Glutamatergic neuron (in vitro differentiated cells): ENCODE measurements around the gene DLST. TPM values are rescaled to one million over a fixed set of nuclear protein-coding genes. Genes with fewer than 3 reads are reported as not detected.

Experiments
- DNase-seq: peaks from one replicate; pipeline ENCODE4 v3.0.0; 2022
- H3K27ac Mint-ChIP-seq: one replicate; pipeline ENCODE4 v1.8.0; 2020; ENCODE audit warnings: mild to moderate bottlenecking, mixed read lengths, inconsistent platforms; ENCODE audit not compliant: unreplicated experiment
- H3K27me3 Mint-ChIP-seq: one replicate; pipeline ENCODE4 v1.8.0; 2020; ENCODE audit warnings: mild to moderate bottlenecking, moderate library complexity, mixed read lengths, inconsistent platforms; ENCODE audit not compliant: unreplicated experiment
- H3K36me3 Mint-ChIP-seq: one replicate; pipeline ENCODE4 v1.8.0; 2020; ENCODE audit warnings: mild to moderate bottlenecking, mixed read lengths, inconsistent platforms; ENCODE audit not compliant: unreplicated experiment
- H3K4me1 Mint-ChIP-seq: one replicate; pipeline ENCODE4 v1.8.0; 2020; ENCODE audit warnings: mild to moderate bottlenecking, low read depth, mixed read lengths, inconsistent platforms; ENCODE audit not compliant: unreplicated experiment
- H3K4me3 Mint-ChIP-seq: one replicate; pipeline ENCODE4 v1.8.0; 2020; ENCODE audit warnings: mild to moderate bottlenecking, mixed read lengths, inconsistent platforms; ENCODE audit not compliant: unreplicated experiment
- H3K9me3 Mint-ChIP-seq: one replicate; pipeline ENCODE4 v1.8.0; 2020; ENCODE audit warnings: mild to moderate bottlenecking, moderate library complexity, mixed read lengths, inconsistent platforms; ENCODE audit not compliant: unreplicated experiment
- total RNA-seq: library from RNA; stranded (reverse); fragmentation: NEBNext Ultra II Directional; extraction: Animal tissue kit (Norgen Biotek cat#: 25700); gene quantifications from one replicate; pipeline ENCODE4 v1.2.1, GENCODE V29; 2021; ENCODE audit not compliant: unreplicated experiment
- TF ChIP-seq, protein P1 (sequence below): fragments of 200-600 bp; sonication (generic); IDR thresholded peaks from one replicate; pipeline ENCODE4 v1.5.0; 2021; ENCODE audit not compliant: partially characterized antibody, unreplicated experiment

DLST gene
- total RNA-seq, 1 donor from 2014 or later: 114 TPM

DNA sequence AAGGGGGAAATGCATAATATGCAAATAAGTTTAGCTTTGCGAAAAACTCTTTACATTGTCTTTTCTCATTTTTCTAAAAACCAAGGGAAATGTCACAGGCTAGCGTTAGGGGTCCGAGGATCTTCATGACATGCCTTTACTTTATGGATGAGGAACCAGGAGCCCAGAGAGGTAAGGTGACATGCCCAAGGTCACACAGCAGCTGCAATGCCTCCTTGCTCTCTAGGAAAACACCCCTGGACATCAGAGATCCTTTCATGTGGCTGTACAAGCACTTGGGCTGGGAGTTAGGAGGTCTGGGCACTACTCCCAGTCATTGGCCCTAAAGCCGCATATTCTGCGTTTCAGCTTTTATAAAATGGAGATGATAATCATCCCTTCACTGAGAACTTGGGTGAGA, 6.5 kb upstream of the DLST start:
- H3K36me3 Mint-ChIP-seq: no peaks in the 10 kb centered on the region
- TF ChIP-seq, protein P1, sequence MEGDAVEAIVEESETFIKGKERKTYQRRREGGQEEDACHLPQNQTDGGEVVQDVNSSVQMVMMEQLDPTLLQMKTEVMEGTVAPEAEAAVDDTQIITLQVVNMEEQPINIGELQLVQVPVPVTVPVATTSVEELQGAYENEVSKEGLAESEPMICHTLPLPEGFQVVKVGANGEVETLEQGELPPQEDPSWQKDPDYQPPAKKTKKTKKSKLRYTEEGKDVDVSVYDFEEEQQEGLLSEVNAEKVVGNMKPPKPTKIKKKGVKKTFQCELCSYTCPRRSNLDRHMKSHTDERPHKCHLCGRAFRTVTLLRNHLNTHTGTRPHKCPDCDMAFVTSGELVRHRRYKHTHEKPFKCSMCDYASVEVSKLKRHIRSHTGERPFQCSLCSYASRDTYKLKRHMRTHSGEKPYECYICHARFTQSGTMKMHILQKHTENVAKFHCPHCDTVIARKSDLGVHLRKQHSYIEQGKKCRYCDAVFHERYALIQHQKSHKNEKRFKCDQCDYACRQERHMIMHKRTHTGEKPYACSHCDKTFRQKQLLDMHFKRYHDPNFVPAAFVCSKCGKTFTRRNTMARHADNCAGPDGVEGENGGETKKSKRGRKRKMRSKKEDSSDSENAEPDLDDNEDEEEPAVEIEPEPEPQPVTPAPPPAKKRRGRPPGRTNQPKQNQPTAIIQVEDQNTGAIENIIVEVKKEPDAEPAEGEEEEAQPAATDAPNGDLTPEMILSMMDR: no peak
- peaks cover 4% of the 10 kb centered on the region for H3K4me1 Mint-ChIP-seq
- no peak overlapping the region for H3K27ac Mint-ChIP-seq
- no peaks in the 10 kb centered on the region for H3K9me3 Mint-ChIP-seq
- peaks cover under 1% of the 10 kb centered on the region for H3K27me3 Mint-ChIP-seq
- H3K4me3 Mint-ChIP-seq: no peak overlapping the region
- DNase-seq: no peak

DNA sequence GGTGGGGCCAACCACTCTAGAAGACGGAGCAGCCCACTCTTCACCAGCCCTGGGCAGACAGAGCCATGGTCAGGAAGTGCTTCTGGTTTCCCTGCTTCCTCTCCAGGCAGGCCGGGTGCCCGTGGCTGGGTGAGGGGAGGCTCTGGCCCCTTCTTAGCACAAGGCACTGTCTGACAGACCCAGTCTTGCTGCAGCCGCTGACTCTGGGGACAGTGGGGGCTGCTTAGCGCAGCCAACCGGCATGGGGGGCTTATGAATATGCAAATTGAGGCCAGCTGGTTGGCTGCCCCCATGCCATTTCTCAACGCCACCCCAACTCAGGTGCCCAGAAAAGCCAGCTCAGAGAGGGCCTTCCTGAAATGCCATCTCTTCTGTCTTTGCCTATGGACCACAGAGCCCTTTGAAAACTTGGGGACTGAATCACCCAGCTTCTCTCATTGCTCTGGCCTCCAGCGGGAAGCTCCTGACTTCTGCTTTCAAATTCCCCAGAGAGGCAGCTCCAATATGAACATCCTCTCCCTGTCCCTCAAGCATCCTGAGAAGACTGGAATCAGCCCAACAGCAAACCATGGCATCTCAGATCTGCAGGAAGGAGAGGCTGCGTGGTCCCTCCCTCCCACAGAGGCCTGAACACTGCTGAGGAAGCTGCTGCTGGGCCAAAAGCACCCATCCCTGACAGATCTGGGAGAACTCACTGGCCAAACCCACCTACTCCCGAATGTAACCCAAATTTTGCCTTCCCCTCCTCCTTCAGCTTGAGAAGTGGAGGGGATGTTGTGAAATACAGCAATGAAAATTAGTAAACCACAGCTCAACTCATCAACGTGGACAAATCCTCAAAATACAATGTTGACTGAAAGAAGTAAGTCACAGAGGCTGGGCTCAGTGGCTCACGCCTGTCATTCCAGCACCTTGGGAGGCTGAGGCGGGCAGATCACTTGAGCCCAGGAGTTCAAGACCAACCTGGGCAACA, 5.5 kb upstream of the DLST start, which contains the start of gene PROX2:
PROX2 (minus strand) TSS at position 205 of the 973 bp plus-strand sequence. CDS start 12,311 bp downstream, outside the sequence.
- no peak for DNase-seq
- Mint-ChIP-seq H3K4me3 (no peak within 1 kb of the TSS), H3K27ac (no peak within 1 kb of the TSS), H3K4me1 (peaks cover 7% of the 10 kb centered on the region), H3K36me3 (no peaks in the 10 kb centered on the region), H3K27me3 (peaks cover 3% of the 10 kb centered on the region), H3K9me3 (no peaks in the 10 kb centered on the region)
- TF ChIP-seq, protein P1: no peak

DNA sequence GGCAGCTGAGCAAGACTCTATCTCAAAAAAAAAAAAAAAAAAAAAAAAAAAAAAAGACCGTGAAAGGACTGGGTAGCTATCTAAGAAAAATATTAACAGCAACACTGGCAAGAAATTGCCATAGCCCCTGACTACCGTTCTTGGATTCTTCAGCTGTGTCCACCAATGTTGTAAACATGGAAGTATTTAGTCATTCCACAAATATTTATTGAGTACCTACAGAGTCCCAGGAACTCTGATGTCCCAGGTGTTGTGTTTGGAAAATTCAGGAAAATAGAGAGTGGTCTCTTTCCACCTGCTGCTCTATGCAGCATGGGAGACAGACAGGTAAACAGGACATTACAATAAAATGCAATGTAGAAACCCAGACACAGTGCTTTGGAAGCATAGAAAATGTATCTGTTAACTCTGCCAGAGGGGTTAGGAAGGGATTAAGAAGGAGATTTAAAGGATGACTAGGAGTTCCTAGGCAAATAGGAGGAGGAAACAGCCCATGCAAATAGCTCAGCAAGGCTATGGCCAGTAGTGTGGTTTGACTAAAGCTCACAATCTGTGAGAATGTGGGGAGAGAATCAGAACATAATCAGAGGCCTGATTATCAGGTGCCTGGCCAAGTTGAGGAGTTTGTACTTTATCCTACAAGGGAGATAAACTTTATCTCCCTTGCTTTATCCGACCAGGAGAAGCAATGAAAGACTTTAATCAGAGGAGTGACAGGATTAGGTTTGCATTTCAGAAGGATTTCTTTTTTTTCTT, 2.1 kb upstream of the DLST start:
- Mint-ChIP-seq H3K27me3 (peaks cover 4% of the 10 kb centered on the region), H3K9me3 (peaks cover 3% of the 10 kb centered on the region), H3K4me3 (no peak overlapping the region), H3K36me3 (no peaks in the 10 kb centered on the region), H3K27ac (no peak overlapping the region), H3K4me1 (peaks cover 22% of the 10 kb centered on the region)
- TF ChIP-seq, protein P1: no peak
- DNase-seq: no peak

DNA sequence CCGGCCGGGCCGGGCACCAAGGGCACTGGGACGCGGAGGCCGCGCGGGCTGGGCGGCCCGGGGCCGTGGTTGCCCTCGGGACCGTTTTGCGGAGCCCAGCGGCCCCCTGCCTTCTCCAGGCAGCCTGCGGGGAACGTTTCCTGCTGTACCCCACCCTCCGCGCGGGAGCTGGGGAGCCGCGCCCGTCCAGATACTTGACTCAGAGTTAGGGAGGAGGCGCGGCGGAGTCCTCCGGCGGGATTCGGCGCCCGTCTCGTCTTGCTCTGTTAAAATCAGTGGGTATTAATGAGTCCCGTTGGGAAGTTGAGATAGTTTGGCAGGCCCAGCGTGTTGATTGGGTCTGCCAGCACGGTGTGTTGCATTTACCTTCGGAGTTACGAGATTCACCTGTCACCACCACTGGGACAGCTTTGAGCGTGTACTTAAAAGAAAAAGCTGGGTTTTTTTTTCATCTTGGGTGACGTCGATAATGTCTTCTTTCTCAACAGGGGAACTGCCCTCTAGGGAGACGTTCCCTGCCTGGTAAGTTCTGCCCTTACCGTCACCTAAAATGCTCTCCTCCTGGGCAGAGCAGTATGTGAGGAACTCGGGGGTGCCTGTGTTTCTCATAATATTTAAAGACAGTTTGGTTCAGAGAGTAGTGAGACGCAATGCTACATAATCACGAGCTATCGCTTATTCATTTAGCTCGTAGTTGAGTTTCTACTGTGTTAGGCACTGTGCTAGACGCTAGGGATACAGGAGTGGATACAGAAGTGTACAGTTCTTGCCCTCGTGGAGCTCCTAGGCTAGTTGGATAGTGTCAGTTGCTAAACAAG, 596 bp downstream of the DLST start:
- Mint-ChIP-seq H3K9me3 (peaks cover 3% of the 10 kb centered on the region), H3K4me3 (peak overlapping the region; percentile 100), H3K27ac (peak overlapping the region; percentile 97), H3K4me1 (peaks cover 25% of the 10 kb centered on the region), H3K36me3 (no peaks in the 10 kb centered on the region), H3K27me3 (peaks cover 4% of the 10 kb centered on the region)
- TF ChIP-seq, protein P1: no peak
- peak; percentile 53 for DNase-seq
